ENCODE results near the gene IRX4.

DNA sequence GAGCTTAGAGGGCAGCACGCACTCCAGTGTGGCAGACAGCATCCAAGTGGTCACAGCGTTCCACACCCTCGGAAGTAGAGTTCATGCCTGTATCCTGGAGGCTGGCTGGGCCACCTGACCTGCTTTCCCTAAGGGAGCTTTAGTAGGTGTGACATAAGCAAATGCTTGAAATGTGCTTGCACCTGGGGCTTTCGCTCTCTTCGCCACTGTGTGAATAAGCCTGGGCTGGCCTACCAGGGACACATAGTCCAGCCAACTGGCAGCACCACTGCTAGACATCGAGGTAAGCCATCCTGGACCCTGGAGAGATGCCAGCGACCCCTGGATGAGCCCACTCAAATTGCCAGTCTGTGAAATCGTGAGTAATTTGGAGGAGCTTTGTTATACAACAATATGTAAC, 24.9 kb upstream of the IRX4 start:
- TF ChIP-seq POLR2A (IDR thresholded peaks at IDR 0.05; ENCODE audit: low read depth, low read length) (no peak), MAZ (IDR thresholded peaks at IDR 0.05; ENCODE audit: borderline replicate concordance, low read depth, low read length) (no peak)
- TF ChIP-seq, protein P1, sequence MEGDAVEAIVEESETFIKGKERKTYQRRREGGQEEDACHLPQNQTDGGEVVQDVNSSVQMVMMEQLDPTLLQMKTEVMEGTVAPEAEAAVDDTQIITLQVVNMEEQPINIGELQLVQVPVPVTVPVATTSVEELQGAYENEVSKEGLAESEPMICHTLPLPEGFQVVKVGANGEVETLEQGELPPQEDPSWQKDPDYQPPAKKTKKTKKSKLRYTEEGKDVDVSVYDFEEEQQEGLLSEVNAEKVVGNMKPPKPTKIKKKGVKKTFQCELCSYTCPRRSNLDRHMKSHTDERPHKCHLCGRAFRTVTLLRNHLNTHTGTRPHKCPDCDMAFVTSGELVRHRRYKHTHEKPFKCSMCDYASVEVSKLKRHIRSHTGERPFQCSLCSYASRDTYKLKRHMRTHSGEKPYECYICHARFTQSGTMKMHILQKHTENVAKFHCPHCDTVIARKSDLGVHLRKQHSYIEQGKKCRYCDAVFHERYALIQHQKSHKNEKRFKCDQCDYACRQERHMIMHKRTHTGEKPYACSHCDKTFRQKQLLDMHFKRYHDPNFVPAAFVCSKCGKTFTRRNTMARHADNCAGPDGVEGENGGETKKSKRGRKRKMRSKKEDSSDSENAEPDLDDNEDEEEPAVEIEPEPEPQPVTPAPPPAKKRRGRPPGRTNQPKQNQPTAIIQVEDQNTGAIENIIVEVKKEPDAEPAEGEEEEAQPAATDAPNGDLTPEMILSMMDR (conservative IDR thresholded peaks at IDR 0.05; ENCODE audit: low read depth, low read length), result no peak
